ENCODE measurements around the gene CTNND2.

Gene CTNND2

GRCh38 chr5:11555171-11555570, 349.1 kb downstream of the CTNND2 start:
- DNase-seq (ENCODE audit: low read depth), result no peak
- TF ChIP-seq, protein P1, sequence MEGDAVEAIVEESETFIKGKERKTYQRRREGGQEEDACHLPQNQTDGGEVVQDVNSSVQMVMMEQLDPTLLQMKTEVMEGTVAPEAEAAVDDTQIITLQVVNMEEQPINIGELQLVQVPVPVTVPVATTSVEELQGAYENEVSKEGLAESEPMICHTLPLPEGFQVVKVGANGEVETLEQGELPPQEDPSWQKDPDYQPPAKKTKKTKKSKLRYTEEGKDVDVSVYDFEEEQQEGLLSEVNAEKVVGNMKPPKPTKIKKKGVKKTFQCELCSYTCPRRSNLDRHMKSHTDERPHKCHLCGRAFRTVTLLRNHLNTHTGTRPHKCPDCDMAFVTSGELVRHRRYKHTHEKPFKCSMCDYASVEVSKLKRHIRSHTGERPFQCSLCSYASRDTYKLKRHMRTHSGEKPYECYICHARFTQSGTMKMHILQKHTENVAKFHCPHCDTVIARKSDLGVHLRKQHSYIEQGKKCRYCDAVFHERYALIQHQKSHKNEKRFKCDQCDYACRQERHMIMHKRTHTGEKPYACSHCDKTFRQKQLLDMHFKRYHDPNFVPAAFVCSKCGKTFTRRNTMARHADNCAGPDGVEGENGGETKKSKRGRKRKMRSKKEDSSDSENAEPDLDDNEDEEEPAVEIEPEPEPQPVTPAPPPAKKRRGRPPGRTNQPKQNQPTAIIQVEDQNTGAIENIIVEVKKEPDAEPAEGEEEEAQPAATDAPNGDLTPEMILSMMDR (conservative IDR thresholded peaks at IDR 0.05; ENCODE audit: low read depth, low read length), result no peak

DNA sequence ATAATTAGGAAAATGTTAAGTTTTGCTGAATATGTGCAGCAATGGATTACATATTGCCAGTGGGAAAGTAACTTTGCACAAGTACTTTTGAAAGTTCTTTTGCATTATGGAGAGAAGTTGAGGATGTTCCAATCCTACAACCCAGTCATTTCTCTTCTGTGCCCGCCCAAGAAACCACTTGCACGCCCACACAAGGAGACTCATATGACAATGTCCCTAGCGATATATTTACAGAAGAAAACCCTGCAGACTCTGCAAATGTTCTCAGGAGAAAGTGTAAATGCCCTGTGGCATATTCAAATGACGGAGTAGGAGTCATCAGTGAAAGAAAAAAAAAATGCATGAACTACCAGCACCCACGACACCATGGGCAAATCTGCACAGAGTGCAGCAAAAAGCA, 356.5 kb downstream of the CTNND2 start:
- no peak overlapping the region for H3K4me3 ChIP-seq (ENCODE audit: low read length)
- DNase-seq (ENCODE audit: low read depth), result no peak
- TF ChIP-seq, protein P1 (conservative IDR thresholded peaks at IDR 0.05; ENCODE audit: low read depth, low read length), result no peak

More at GRCh38 chr5:11555171-11555570, 349.1 kb downstream of the CTNND2 start:
- no peak overlapping the region for H3K4me3 ChIP-seq (ENCODE audit: low read length)

DNA sequence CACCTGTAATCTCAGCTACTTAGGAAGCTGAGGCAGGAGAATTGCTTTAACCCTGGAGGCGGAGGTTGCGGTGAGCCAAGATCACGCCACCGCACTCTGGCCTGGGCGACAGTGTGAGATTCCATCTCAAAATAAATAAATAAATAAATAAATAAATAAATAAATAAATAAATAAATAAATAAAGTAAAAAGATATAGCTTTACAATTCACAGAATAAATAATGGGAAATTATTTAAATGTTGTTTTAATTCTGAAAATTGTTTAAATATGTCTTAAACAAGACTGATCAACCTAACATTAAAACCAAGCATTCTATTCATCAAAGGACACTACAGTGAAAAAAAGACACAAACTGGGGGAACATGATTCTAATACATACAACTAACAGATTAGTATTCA, 357.1 kb downstream of the CTNND2 start:
- TF ChIP-seq, protein P1 (conservative IDR thresholded peaks at IDR 0.05; ENCODE audit: low read depth, low read length), result no peak
- no peak for DNase-seq (ENCODE audit: low read depth)
- H3K4me3 ChIP-seq (ENCODE audit: low read length), result no peak overlapping the region

- TF ChIP-seq, protein P1 (conservative IDR thresholded peaks at IDR 0.05; ENCODE audit: low read depth, low read length), result no peak
- no peak for DNase-seq (ENCODE audit: low read depth)
- no peak overlapping the region for H3K4me3 ChIP-seq (ENCODE audit: low read length)
Measured at GRCh38 chr5:11540112-11540511, 364.1 kb downstream of the CTNND2 start.

DNA sequence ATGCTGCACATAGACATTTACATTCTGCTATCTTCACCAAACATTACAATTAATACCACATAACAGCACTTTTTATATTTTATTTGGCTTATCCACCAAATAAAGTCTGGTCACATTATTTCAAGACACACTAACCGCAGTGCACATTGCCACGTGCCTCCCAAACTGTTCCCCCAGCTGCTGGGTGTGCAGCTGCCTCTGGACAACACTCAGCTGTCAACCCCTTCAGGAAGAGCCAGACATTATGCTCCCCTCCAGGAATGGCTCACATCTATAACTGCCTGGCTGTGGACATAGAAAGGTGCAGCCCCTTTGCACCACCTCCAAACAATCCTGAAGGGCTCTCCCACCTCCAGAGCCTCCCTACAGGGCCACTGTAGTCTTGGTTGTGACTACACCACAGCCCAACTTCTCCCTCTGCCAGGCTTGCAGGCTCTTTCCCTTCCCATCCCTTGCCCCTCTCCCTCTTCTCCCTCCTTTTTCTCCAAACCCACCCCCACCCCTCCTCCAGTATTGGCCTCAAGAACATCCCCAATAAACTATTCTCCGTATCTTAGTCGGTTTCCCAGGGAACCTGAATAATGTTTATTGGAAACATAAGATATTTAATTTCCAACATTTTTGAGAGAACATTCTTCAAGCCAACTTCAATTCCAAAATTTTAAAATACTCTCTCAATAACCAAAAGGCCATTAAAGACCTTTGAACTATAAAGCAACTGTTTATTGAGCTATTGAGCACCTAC, 372.3 kb downstream of the CTNND2 start:
- no peak for DNase-seq (ENCODE audit: low read depth)

GRCh38 chr5:11528720-11529119, 375.5 kb downstream of the CTNND2 start:
- DNase-seq (ENCODE audit: low read depth), result no peak
- no peak overlapping the region for H3K4me3 ChIP-seq (ENCODE audit: low read length)
- TF ChIP-seq, protein P1 (conservative IDR thresholded peaks at IDR 0.05; ENCODE audit: low read depth, low read length), result no peak

More for the DNA sequence above, 372.3 kb downstream of the CTNND2 start:
- TF ChIP-seq, protein P1 (conservative IDR thresholded peaks at IDR 0.05; ENCODE audit: low read depth, low read length), result no peak
- H3K4me3 ChIP-seq (ENCODE audit: low read length), result no peak overlapping the region

All from retinal pigment epithelial cell (primary cell).